Caco-2 (cell line): Measurements from ENCODE around the gene C1orf35. TPM values are rescaled to one million over a fixed set of nuclear protein-coding genes. Genes with fewer than 3 reads are reported as not detected.

Experiments used
- BruUV-seq: library from RNA; stranded (reverse); fragments of 400-500 nt; replicated peaks from 2 replicates; lab custom pipeline; 2021; lab: Mats Ljungman, UMichigan
- CTCF ChIA-PET: fragments of 300-600 bp; sonication (Branson Sonifier 250); formaldehyde crosslinking; loops from one replicate; lab custom pipeline; 2022; ENCODE audit warnings: antibody characterized with exemption; lab: Charles Lee
- POLR2A ChIA-PET: fragments of 300-600 bp; sonication (Branson Sonifier 250); formaldehyde crosslinking; loops from one replicate; lab custom pipeline; 2022; ENCODE audit warnings: antibody characterized with exemption; lab: Charles Lee
- DNase-seq, 2 experiments: peaks; one replicate each; pipeline versions ENCODE4 v3.0.0 to v3.0.0-alpha.2; 2020 to 2022
- H3K27me3 ChIP-seq: replicated peaks from 2 replicates; pipeline ENCODE4 v1.6.0; 2011; ENCODE audit warnings: low read length; ENCODE audit not compliant: control insufficient read depth, insufficient read depth
- H3K36me3 ChIP-seq: 2 replicates; pipeline ENCODE4 v1.5.1; 2011; ENCODE audit warnings: low read length; ENCODE audit not compliant: control insufficient read depth, insufficient read depth
- H3K4me1 ChIP-seq: fragments of 250-450 bp; sonication (Bioruptor Pico); 2 replicates; pipeline ENCODE4 v1.5.1; 2020; ENCODE audit warnings: mild to moderate bottlenecking
- H3K4me3 ChIP-seq: 2 replicates; pipeline ENCODE4 v1.5.1; 2011; ENCODE audit warnings: low read depth, mild to moderate bottlenecking, control low read depth, low read length
- H3K9me3 ChIP-seq: fragments of 250-450 bp; sonication (Bioruptor Pico); 2 replicates; pipeline ENCODE4 v1.5.1; 2020; ENCODE audit warnings: mild to moderate bottlenecking, moderate library complexity
- H3K27ac Mint-ChIP-seq: one replicate; pipeline ENCODE4 v1.8.0; 2022; ENCODE audit warnings: mixed read lengths; ENCODE audit not compliant: unreplicated experiment
- H3K27me3 Mint-ChIP-seq: one replicate; pipeline ENCODE4 v1.8.0; 2022; ENCODE audit warnings: mixed read lengths; ENCODE audit not compliant: insufficient read depth, unreplicated experiment
- H3K36me3 Mint-ChIP-seq: one replicate; pipeline ENCODE4 v1.8.0; 2022; ENCODE audit warnings: mild to moderate bottlenecking, mixed read lengths; ENCODE audit not compliant: insufficient read depth, unreplicated experiment
- H3K4me1 Mint-ChIP-seq: one replicate; pipeline ENCODE4 v1.8.0; 2022; ENCODE audit warnings: low read depth, mixed read lengths; ENCODE audit not compliant: unreplicated experiment
- H3K4me3 Mint-ChIP-seq: one replicate; pipeline ENCODE4 v1.8.0; 2022; ENCODE audit warnings: mild to moderate bottlenecking, moderate library complexity, mixed read lengths; ENCODE audit not compliant: unreplicated experiment
- H3K9me3 Mint-ChIP-seq: one replicate; pipeline ENCODE4 v1.8.0; 2022; ENCODE audit warnings: mixed read lengths; ENCODE audit not compliant: unreplicated experiment
- intact Hi-C: fragments of 100-400 bp; cut with micrococcal nuclease; formaldehyde crosslinking; loops from one replicate; pipeline ENCODE4 v1.10.0; 2022; ENCODE audit not compliant: unreplicated experiment
- total RNA-seq: library from RNA; stranded (reverse); gene quantifications from 2 replicates; pipeline ENCODE4 v1.2.3, GENCODE V29; 2022
- TF ChIP-seq, protein P1 (sequence below), 2 experiments: fragments of 200-600 bp in 1 of 2; IDR thresholded peaks; 1 replicate in 1 of 2; 2 replicates in 1 of 2; pipeline versions ENCODE4 v1.5.1 to v1.8.0; 2011 to 2022; ENCODE audit warnings: antibody characterized with exemption in 1 of 2, control low read depth in 1 of 2, inconsistent platforms in 1 of 2, low read depth in 1 of 2, low read length in 1 of 2, mild to moderate bottlenecking in 1 of 2, moderate library complexity in 1 of 2; ENCODE audit not compliant: insufficient read depth in 1 of 2, severe bottlenecking in 1 of 2, unreplicated experiment in 1 of 2

C1orf35 gene
- total RNA-seq, 1 experiment from 2014 or later = 34.5 TPM

DNA sequence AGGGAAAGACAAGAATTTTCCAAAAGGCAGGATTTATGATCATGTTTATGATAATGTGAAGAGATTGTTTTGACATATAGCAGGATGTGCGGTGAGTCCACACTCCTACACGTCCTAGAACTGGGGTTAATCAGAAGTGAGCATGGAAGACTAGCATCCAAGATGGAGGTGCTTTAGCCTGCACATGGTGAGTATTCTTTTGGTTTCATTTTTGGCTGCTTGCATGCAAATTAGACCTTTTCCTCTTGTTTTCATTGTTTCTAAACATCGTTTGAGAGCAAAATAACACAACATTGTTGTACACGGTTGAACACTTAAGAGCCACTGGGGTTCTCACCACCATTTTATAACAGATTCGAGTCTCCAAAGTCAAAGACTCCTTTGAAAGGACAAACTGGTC lies 22.1 kb upstream of the C1orf35 start:
- Mint-ChIP-seq H3K4me1 (no peaks in the 10 kb centered on the region), H3K4me3 (no peak overlapping the region), H3K36me3 (no peaks in the 10 kb centered on the region), H3K27me3 (no peaks in the 10 kb centered on the region), H3K27ac (no peak overlapping the region), H3K9me3 (no peaks in the 10 kb centered on the region)
- CTCF ChIA-PET = no interaction called here
- BruUV-seq = no TSS peak
- intact Hi-C loops = no loop called here
- TF ChIP-seq, protein P1, sequence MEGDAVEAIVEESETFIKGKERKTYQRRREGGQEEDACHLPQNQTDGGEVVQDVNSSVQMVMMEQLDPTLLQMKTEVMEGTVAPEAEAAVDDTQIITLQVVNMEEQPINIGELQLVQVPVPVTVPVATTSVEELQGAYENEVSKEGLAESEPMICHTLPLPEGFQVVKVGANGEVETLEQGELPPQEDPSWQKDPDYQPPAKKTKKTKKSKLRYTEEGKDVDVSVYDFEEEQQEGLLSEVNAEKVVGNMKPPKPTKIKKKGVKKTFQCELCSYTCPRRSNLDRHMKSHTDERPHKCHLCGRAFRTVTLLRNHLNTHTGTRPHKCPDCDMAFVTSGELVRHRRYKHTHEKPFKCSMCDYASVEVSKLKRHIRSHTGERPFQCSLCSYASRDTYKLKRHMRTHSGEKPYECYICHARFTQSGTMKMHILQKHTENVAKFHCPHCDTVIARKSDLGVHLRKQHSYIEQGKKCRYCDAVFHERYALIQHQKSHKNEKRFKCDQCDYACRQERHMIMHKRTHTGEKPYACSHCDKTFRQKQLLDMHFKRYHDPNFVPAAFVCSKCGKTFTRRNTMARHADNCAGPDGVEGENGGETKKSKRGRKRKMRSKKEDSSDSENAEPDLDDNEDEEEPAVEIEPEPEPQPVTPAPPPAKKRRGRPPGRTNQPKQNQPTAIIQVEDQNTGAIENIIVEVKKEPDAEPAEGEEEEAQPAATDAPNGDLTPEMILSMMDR (IDR thresholded peaks at IDR 0.05; ENCODE audit: insufficient read depth in 1 of 2, low read depth in 1 of 2, low read length in 1 of 2, severe bottlenecking in 1 of 2, unreplicated experiment in 1 of 2) = no peak
- Histone ChIP-seq H3K27me3 (no peaks in the 10 kb centered on the region), H3K4me3 (no peak overlapping the region), H3K4me1 (peaks cover 7% of the 10 kb centered on the region; the same call in 1 of the 2 replicates), H3K9me3 (no peaks in the 10 kb centered on the region), H3K36me3 (no peaks in the 10 kb centered on the region)
- DNase-seq = no peak
- POLR2A ChIA-PET = no interaction called here

DNA sequence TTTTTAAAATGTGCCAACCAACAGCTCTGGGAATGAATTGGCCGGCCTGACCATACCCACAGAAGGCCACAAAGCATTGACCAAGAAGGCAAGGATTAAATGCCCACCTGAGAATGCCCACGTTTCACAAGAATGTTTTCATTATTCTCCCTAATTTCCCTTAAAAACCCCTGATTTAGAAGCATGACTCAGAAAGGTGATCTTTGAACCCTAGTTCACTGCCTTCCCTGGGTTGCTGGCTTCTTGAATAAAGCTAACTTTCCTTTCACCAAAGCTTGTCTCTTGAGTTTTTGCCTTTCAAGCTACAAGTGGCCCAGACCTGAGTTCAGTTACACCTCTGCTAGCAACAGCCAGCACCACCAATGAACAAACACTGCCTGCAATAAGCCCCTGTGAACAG lies 20.4 kb upstream of the C1orf35 start:
- no peak for DNase-seq
- intact Hi-C loops = no loop called here
- TF ChIP-seq, protein P1 (IDR thresholded peaks at IDR 0.05; ENCODE audit: insufficient read depth in 1 of 2, low read depth in 1 of 2, low read length in 1 of 2, severe bottlenecking in 1 of 2, unreplicated experiment in 1 of 2) = no peak
- Mint-ChIP-seq H3K4me3 (no peak overlapping the region), H3K4me1 (no peaks in the 10 kb centered on the region), H3K27me3 (no peaks in the 10 kb centered on the region), H3K27ac (no peak overlapping the region), H3K9me3 (no peaks in the 10 kb centered on the region), H3K36me3 (no peaks in the 10 kb centered on the region)
- no peaks in the 10 kb centered on the region for H3K36me3 ChIP-seq
- no peaks in the 10 kb centered on the region for H3K27me3 ChIP-seq
- H3K9me3 ChIP-seq = no peaks in the 10 kb centered on the region
- ChIA-PET CTCF (interaction anchor here (0.5 kb wide), 1 partner anchor 348 kb away, joined by 3 read pairs; no protein-coding TSS in a partner anchor), POLR2A (no interaction called here)
- H3K4me1 ChIP-seq = peaks cover 7% of the 10 kb centered on the region; the same call in 1 of the 2 replicates
- BruUV-seq = no TSS peak
- H3K4me3 ChIP-seq = no peak overlapping the region

DNA sequence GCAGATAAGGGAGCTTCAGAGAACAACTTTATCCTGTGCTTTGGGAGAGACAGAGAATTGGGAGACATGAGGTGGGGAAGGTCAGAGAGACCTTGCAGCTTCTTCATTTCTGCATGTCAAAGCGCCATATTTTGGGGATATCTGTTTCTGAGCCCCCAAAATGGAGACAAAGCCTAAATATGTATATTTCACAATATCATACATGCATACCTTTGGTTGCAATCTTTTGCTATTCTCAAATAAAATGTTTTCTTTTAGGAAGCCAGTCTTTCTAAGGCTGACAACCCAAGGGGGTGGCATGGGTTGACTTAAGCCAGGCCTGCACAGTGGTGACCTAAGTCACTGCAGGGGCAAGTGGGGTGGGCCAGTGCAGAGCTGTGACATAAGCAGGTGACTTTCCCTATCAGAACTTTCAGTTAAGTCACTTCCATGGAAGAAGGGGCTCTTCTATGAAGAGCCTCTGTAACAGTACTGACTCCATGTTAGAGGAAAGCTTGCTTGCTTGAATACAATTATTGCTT lies 19.9 kb upstream of the C1orf35 start:
- TF ChIP-seq, protein P1 (IDR thresholded peaks at IDR 0.05; ENCODE audit: insufficient read depth in 1 of 2, low read depth in 1 of 2, low read length in 1 of 2, severe bottlenecking in 1 of 2, unreplicated experiment in 1 of 2) = no peak
- DNase-seq = no peak
- Mint-ChIP-seq H3K4me1 (no peaks in the 10 kb centered on the region), H3K36me3 (peaks cover 3% of the 10 kb centered on the region), H3K27me3 (no peaks in the 10 kb centered on the region), H3K27ac (no peak overlapping the region), H3K9me3 (peaks cover 5% of the 10 kb centered on the region), H3K4me3 (no peak overlapping the region)
- peaks cover 7% of the 10 kb centered on the region; the same call in 1 of the 2 replicates for H3K4me1 ChIP-seq
- no peaks in the 10 kb centered on the region for H3K36me3 ChIP-seq
- H3K4me3 ChIP-seq = no peak overlapping the region
- CTCF ChIA-PET = no interaction called here
- H3K9me3 ChIP-seq = peaks cover 4% of the 10 kb centered on the region
- POLR2A ChIA-PET = no interaction called here
- BruUV-seq = no TSS peak
- intact Hi-C loops = no loop called here
- H3K27me3 ChIP-seq = no peaks in the 10 kb centered on the region
